Activated naive CD4-positive, alpha-beta T cell treated with anti-CD3 and anti-CD28 coated beads, Interleukin-2, amount 50 U/mL, for 16 hours (primary cell): ENCODE results near the gene NAT10.
"Not testable (repeated sequence)": the region's sequence is repeated elsewhere in the genome, so short reads cannot be mapped to it uniquely, and the experiment has no call there.

Experiments used
- DNase-seq: peaks from one replicate; pipeline ENCODE4 v3.0.0-alpha.2; 2020

Gene NAT10

GRCh38 chr11:34169686-34170085, 64.3 kb downstream of the NAT10 start:
- DNase-seq, result no peak

- DNase-seq, result no peak
Observed at GRCh38 chr11:34173050-34173449, 67.6 kb downstream of the NAT10 start.

GRCh38 chr11:34174412-34175041, 69.1 kb downstream of the NAT10 start:
- peak; percentile 86 for DNase-seq

GRCh38 chr11:34175284-34176019, 70.0 kb downstream of the NAT10 start:
- DNase-seq, result no peak

- no peak for DNase-seq
Observed at GRCh38 chr11:34176751-34177209, 71.4 kb downstream of the NAT10 start.

- DNase-seq, result no peak
Observed at GRCh38 chr11:34178209-34178821, 72.9 kb downstream of the NAT10 start.

GRCh38 chr11:34179026-34179675, 73.7 kb downstream of the NAT10 start:
- no peak for DNase-seq

- no peak for DNase-seq
Observed at GRCh38 chr11:34180040-34180813, 74.8 kb downstream of the NAT10 start.

- DNase-seq, result not testable (repeated sequence)
Observed at GRCh38 chr11:34180814-34181165, 75.4 kb downstream of the NAT10 start.

GRCh38 chr11:34181251-34181650, 75.8 kb downstream of the NAT10 start:
- no peak for DNase-seq

- no peak for DNase-seq
Observed at GRCh38 chr11:34181856-34182405, 76.5 kb downstream of the NAT10 start.

- DNase-seq, result no peak
Observed at GRCh38 chr11:34182425-34182824, 77.0 kb downstream of the NAT10 start.

GRCh38 chr11:34182921-34183685, 77.7 kb downstream of the NAT10 start:
- no peak for DNase-seq

- no peak for DNase-seq
Observed at GRCh38 chr11:34183848-34184391, 78.5 kb downstream of the NAT10 start.

GRCh38 chr11:34184505-34185015, 79.1 kb downstream of the NAT10 start:
- no peak for DNase-seq

GRCh38 chr11:34185926-34186841, 80.8 kb downstream of the NAT10 start:
- no peak for DNase-seq

GRCh38 chr11:34188181-34188580, 82.8 kb downstream of the NAT10 start:
- DNase-seq, result no peak

GRCh38 chr11:34189191-34189590, 83.8 kb downstream of the NAT10 start:
- DNase-seq, result no peak

GRCh38 chr11:34190192-34191139, 85.0 kb downstream of the NAT10 start:
- DNase-seq, result no peak
